NB4 (cell line): ENCODE data around the gene TARBP1.

Experiments used
- CTCF ChIP-seq: IDR thresholded peaks from one replicate; pipeline ENCODE4 v1.5.1; 2012; ENCODE audit warnings: low read depth, low read length
- POLR2A ChIP-seq: IDR thresholded peaks from 2 replicates; pipeline ENCODE4 v1.6.1; 2011; ENCODE audit warnings: mild to moderate bottlenecking; ENCODE audit not compliant: insufficient read length; ENCODE audit errors: extremely low read depth

GRCh38 chr1:234500269-234500668 lies 21.3 kb upstream of the TARBP1 start:
- TF ChIP-seq CTCF (no peak), POLR2A (no peak)
